GM21390 (cell line): ENCODE measurements around the gene CHN2.

Experiments
- ATAC-seq: cut with Tn5 transposase; IDR thresholded peaks from one replicate; pipeline ENCODE4 v1.9.1; 2021; ENCODE audit not compliant: unreplicated experiment

Gene CHN2

GRCh38 chr7:29483219-29484104 is 288.9 kb downstream of the CHN2 start:
- no peak for ATAC-seq

- ATAC-seq: no peak
Measured at GRCh38 chr7:29484280-29484679, 289.7 kb downstream of the CHN2 start.

- ATAC-seq: no peak
Measured at GRCh38 chr7:29485339-29486190, 291.0 kb downstream of the CHN2 start.

GRCh38 chr7:29486191-29486700 is 291.7 kb downstream of the CHN2 start:
- no peak for ATAC-seq

- ATAC-seq: no peak
Measured at GRCh38 chr7:29487424-29487823, 292.8 kb downstream of the CHN2 start.

- no peak for ATAC-seq
Measured at GRCh38 chr7:29488203-29488970, 293.8 kb downstream of the CHN2 start.

- no peak for ATAC-seq
Measured at GRCh38 chr7:29488977-29489376, 294.4 kb downstream of the CHN2 start.

GRCh38 chr7:29490094-29490607 is 295.6 kb downstream of the CHN2 start:
- ATAC-seq: no peak

- no peak for ATAC-seq
Measured at GRCh38 chr7:29494350-29494749, 299.8 kb downstream of the CHN2 start.

- ATAC-seq: no peak
Measured at GRCh38 chr7:29495653-29496052, 301.1 kb downstream of the CHN2 start.

GRCh38 chr7:29496355-29497020 is 301.9 kb downstream of the CHN2 start:
- ATAC-seq: no peak

GRCh38 chr7:29499932-29500331 is 305.4 kb downstream of the CHN2 start:
- ATAC-seq: no peak

GRCh38 chr7:29500719-29501118 is 306.1 kb downstream of the CHN2 start:
- ATAC-seq: no peak

- ATAC-seq: no peak
Measured at GRCh38 chr7:29502133-29502532, 307.6 kb downstream of the CHN2 start.

GRCh38 chr7:29505931-29506330 is 311.4 kb downstream of the CHN2 start:
- no peak for ATAC-seq

GRCh38 chr7:29508608-29509007 is 314.0 kb downstream of the CHN2 start:
- ATAC-seq: no peak

GRCh38 chr7:29510028-29510427 is 315.5 kb downstream of the CHN2 start:
- ATAC-seq: no peak

- ATAC-seq: no peak
Measured at GRCh38 chr7:29511337-29511736, 316.8 kb downstream of the CHN2 start.

- no peak for ATAC-seq
Measured at GRCh38 chr7:29511851-29512250, 317.3 kb downstream of the CHN2 start.

- no peak for ATAC-seq
Measured at GRCh38 chr7:29516491-29516890, 321.9 kb downstream of the CHN2 start.
